ENCODE data around the gene NMRAL1.

NMRAL1 gene

GRCh38 chr16:4420505-4421105, 53.8 kb downstream of the NMRAL1 start:
- DNase-seq: no peak

DNA sequence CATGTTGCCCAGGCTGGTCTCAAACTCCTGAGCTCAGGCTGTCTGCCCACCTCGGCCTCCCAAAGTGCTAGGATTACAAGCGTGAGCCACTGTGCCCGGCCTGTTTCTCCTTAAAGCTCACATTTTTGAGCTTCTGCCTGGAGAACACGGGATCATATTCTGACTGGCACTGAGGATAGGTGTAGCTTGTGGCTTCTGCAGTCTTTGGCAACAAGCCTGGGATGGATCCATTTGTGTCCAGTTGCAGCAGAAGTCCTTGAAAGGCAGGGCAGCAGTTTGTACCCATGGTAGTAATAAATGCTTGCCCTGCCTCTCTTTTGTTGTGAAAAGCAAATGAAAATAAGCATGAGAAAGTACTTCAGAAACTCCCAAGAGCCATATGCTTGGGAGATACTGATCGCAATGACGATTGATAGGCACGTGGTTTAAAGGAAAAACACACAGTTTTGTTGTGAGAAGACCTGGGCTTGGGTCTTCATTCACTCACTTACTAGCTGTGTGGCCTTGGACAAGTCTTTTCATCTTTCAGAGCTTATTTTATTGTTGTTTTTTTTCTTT, 54.9 kb downstream of the NMRAL1 start:
- DNase-seq: no peak

- DNase-seq: peak; percentile 97
Observed at GRCh38 chr16:4416200-4417032, 58.0 kb downstream of the NMRAL1 start, which contains the start of gene CORO7. CORO7 (minus strand) TSS chr16:4416596; CDS start chr16:4416518, 78 bp downstream.

DNA sequence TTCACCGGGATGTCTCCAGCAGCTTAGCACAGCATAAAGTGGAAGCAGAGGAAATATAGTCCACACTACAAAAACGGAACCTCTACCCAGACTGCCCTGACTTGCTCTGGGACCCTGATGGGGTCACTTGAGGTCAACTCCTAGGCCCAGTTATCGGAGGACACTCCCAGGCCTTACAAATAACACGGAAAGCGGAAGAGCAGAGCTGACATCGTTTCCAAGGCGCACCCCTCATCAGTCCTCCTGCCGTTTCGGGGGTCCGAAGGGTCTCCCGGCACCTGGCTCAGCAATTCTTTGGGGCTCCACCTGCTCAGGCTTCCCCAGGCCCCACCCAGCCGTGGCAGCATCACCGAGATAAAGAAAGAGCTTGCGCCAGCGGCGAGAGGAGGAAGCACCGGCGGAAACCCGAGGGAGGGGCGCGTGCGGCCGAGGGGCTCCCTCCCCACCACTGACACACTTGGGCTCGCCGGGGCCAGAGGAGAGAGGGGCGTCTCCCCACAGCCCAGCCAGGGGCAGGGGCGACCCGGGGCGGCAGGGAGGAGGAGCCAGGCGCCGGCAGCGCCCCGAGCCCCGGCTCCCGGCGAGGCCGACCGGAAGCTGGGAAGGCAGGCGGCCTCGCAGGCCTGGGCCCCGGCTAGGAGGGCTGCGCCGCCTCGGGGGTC, 58.8 kb downstream of the NMRAL1 start:
- DNase-seq: peak; percentile 59

DNA sequence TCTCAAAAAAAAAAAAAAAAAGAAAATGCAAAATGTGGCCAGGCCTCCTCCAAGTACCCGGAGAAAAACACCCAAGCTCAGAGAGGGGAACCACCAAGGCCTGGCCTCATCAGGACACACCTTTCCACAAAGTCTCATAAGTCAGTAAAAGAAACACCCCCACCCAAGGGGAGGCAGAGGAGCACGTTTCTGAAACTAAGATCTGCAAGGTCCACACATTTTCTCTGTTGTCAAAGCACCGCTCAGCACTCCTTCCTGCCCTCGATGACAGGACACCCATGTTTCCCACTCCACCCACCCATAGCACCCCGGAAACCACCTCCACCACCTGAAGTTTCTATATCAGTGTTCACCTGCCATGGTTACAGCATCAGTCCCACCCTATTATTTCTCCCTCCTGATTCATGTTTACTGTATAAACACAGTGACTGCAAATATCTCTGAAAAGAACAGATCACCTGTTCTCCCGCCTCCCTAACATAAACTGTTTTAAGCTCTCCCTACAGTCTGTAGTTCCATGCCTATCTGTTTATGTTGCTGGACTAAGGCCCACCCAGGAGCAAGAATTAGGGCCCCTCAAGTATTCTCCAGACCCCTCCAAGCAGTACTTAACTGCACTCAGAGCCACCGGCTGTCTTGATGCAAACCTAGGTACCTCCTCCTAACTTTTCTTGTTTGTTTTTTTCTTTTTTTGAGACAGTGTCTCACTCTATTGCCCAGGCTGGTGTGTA, 60.1 kb downstream of the NMRAL1 start:
- peak; percentile 89 for DNase-seq

- DNase-seq: no peak
Observed at GRCh38 chr16:4412854-4413253, 61.6 kb downstream of the NMRAL1 start.

DNA sequence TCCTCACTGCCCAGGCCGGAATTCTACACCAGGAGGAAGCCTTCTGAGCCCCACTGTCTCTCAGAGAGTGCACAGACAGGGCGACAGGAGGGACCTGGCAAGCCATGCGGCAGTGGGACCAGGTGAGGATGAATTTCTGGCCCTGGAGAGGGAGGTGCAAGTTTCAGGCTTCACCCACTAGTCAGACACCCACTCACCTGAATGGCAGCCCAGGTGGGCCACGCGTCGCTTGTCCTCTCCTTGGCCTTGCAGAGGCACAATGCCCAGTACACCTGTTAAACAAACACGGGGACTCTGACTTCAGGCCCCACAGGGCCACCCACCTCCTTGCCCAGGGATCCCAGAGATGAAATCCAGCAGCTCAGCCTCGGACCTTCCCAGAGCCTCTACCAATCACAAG, 62.3 kb downstream of the NMRAL1 start:
- DNase-seq: no peak
